ENCODE data around the gene EML6. TPM values are rescaled to one million over a fixed set of nuclear protein-coding genes. Genes with fewer than 3 reads are reported as not detected.

EML6 gene
- total and polyA plus RNA-seq, 2 experiments from 2014 or later, result 2.7 to 6.2 TPM

- H4K20me1 ChIP-seq (replicated peaks; ENCODE audit: insufficient read depth), result no peaks in the 10 kb centered on the region
- no peaks in the 10 kb centered on the region for H3K9me2 ChIP-seq (ENCODE audit: insufficient read depth)
- no peak overlapping the region for H2AFZ ChIP-seq
- H3K27me3 Mint-ChIP-seq (ENCODE audit: insufficient read depth, low read depth, poor library complexity), result no peaks in the 10 kb centered on the region
- DNase-seq (ENCODE audit: low spot score) (no peak), ATAC-seq (no peak)
- H3K4me3 ChIP-seq, result no peak overlapping the region
- H3K36me3 Mint-ChIP-seq (ENCODE audit: low read depth), result no peaks in the 10 kb centered on the region
- H3K79me2 ChIP-seq (replicated peaks; ENCODE audit: insufficient read depth), result no peaks in the 10 kb centered on the region
- no peak overlapping the region for H3K4me2 ChIP-seq
- H3K4me1 ChIP-seq (ENCODE audit: insufficient read depth), result no peaks in the 10 kb centered on the region
- H3F3A ChIP-seq (replicated peaks; ENCODE audit: low read depth), result no peaks in the 10 kb centered on the region
- no peak for TF ChIP-seq NANOG (IDR thresholded peaks at IDR 0.05; ENCODE audit: borderline replicate concordance)
- H3K27me3 ChIP-seq (ENCODE audit: insufficient read depth), result no peaks in the 10 kb centered on the region
- H3K4me1 Mint-ChIP-seq, result no peaks in the 10 kb centered on the region
- no peak overlapping the region for H3K27ac ChIP-seq (ENCODE audit: low read depth)
- no peaks in the 10 kb centered on the region for H3K9me3 Mint-ChIP-seq
- H3K36me3 ChIP-seq (ENCODE audit: insufficient read depth), result no peaks in the 10 kb centered on the region
- H3K4me3 Mint-ChIP-seq, result no peak overlapping the region
- H3K27ac Mint-ChIP-seq, result no peak overlapping the region
Measured at GRCh38 chr2:54850171-54851122, 127.0 kb downstream of the EML6 start.

GRCh38 chr2:54853616-54854310, 130.3 kb downstream of the EML6 start:
- Histone ChIP-seq H3K4me3 (no peak overlapping the region), H3F3A (replicated peaks; ENCODE audit: low read depth) (no peaks in the 10 kb centered on the region), H2AFZ (no peak overlapping the region), H3K36me3 (ENCODE audit: insufficient read depth) (no peaks in the 10 kb centered on the region), H3K9me2 (ENCODE audit: insufficient read depth) (peaks cover 6% of the 10 kb centered on the region), H3K27ac (ENCODE audit: low read depth) (no peak overlapping the region), H3K79me2 (replicated peaks; ENCODE audit: insufficient read depth) (no peaks in the 10 kb centered on the region), H3K27me3 (ENCODE audit: insufficient read depth) (no peaks in the 10 kb centered on the region), H3K4me2 (no peak overlapping the region), H4K20me1 (replicated peaks; ENCODE audit: insufficient read depth) (no peaks in the 10 kb centered on the region), H3K4me1 (ENCODE audit: insufficient read depth) (no peaks in the 10 kb centered on the region)
- H3K27ac Mint-ChIP-seq, result no peak overlapping the region
- H3K4me3 Mint-ChIP-seq, result no peak overlapping the region
- no peaks in the 10 kb centered on the region for H3K4me1 Mint-ChIP-seq
- DNase-seq (ENCODE audit: low spot score) (no peak), ATAC-seq (no peak)
- H3K27me3 Mint-ChIP-seq (ENCODE audit: insufficient read depth, low read depth, poor library complexity), result no peaks in the 10 kb centered on the region
- no peaks in the 10 kb centered on the region for H3K9me3 Mint-ChIP-seq
- no peaks in the 10 kb centered on the region for H3K36me3 Mint-ChIP-seq (ENCODE audit: low read depth)
- TF ChIP-seq JUNB (IDR thresholded peaks at IDR 0.05; ENCODE audit: unreplicated experiment) (no peak), ZNF331 (CRISPR knock-in tag; IDR thresholded peaks at IDR 0.05; ENCODE audit: low read depth) (no peak), CREB1 (CRISPR knock-in tag; IDR thresholded peaks at IDR 0.05; ENCODE audit: low read depth) (no peak), REST (IDR thresholded peaks at IDR 0.05; ENCODE audit: unreplicated experiment) (no peak), EZH2 (IDR thresholded peaks at IDR 0.05; ENCODE audit: low read depth, unreplicated experiment) (no peak), STAT1 (IDR thresholded peaks at IDR 0.05; ENCODE audit: unreplicated experiment) (no peak), ZNF462 (CRISPR knock-in tag; IDR thresholded peaks at IDR 0.05) (no peak), ZNF114 (CRISPR knock-in tag; IDR thresholded peaks at IDR 0.05) (no peak)

Measured in GM23338 (cell line).